ENCODE measurements around the gene GPX2.

Gene GPX2

GRCh38 chr14:64944041-64944440, 1.5 kb upstream of the GPX2 start:
- DNase-seq (ENCODE audit: extremely low read depth, low read depth): no peak
- H3K4me3 ChIP-seq (replicated peaks; ENCODE audit: low read depth, low read length): no peak overlapping the region
- TF ChIP-seq, protein P1, sequence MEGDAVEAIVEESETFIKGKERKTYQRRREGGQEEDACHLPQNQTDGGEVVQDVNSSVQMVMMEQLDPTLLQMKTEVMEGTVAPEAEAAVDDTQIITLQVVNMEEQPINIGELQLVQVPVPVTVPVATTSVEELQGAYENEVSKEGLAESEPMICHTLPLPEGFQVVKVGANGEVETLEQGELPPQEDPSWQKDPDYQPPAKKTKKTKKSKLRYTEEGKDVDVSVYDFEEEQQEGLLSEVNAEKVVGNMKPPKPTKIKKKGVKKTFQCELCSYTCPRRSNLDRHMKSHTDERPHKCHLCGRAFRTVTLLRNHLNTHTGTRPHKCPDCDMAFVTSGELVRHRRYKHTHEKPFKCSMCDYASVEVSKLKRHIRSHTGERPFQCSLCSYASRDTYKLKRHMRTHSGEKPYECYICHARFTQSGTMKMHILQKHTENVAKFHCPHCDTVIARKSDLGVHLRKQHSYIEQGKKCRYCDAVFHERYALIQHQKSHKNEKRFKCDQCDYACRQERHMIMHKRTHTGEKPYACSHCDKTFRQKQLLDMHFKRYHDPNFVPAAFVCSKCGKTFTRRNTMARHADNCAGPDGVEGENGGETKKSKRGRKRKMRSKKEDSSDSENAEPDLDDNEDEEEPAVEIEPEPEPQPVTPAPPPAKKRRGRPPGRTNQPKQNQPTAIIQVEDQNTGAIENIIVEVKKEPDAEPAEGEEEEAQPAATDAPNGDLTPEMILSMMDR (IDR thresholded peaks at IDR 0.05; ENCODE audit: low read depth, low read length, missing control alignments): no peak

- no peak for DNase-seq (ENCODE audit: extremely low read depth, low read depth)
- no peak overlapping the region for H3K4me3 ChIP-seq (replicated peaks; ENCODE audit: low read depth, low read length)
- TF ChIP-seq, protein P1 (IDR thresholded peaks at IDR 0.05; ENCODE audit: low read depth, low read length, missing control alignments): no peak
Measured at GRCh38 chr14:64943556-64943955, 1.0 kb upstream of the GPX2 start.

- no peak overlapping the region for H3K4me3 ChIP-seq (replicated peaks; ENCODE audit: low read depth, low read length)
- TF ChIP-seq, protein P1 (IDR thresholded peaks at IDR 0.05; ENCODE audit: low read depth, low read length, missing control alignments): no peak
- DNase-seq (ENCODE audit: extremely low read depth, low read depth): no peak
Measured at GRCh38 chr14:64940336-64940910, 2.1 kb downstream of the GPX2 start.

DNA sequence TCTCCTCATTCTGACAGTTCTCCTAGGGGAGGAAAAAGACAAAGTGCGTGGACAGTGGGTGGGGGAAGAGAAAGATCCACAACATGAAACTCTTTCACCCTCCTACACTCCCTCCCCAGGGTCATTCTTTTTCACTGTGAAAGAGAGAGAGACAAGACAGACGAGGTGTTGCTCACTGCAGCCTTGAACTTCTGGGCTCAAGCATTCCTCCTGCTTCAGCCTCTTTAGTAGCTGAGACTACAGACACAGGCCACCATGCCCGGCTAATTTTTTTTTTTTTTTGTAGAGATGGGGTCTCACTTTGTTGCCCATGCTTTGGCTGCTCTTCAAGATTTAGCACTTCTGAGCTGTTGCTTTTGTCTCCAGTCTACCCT, 2.7 kb downstream of the GPX2 start:
- TF ChIP-seq, protein P1 (IDR thresholded peaks at IDR 0.05; ENCODE audit: low read depth, low read length, missing control alignments): no peak
- DNase-seq (ENCODE audit: extremely low read depth, low read depth): no peak
- H3K4me3 ChIP-seq (replicated peaks; ENCODE audit: low read depth, low read length): no peak overlapping the region

GRCh38 chr14:64938972-64939816, 3.4 kb downstream of the GPX2 start:
- no peak overlapping the region for H3K4me3 ChIP-seq (replicated peaks; ENCODE audit: low read depth, low read length)
- TF ChIP-seq, protein P1 (IDR thresholded peaks at IDR 0.05; ENCODE audit: low read depth, low read length, missing control alignments): no peak
- DNase-seq (ENCODE audit: extremely low read depth, low read depth): no peak

DNA sequence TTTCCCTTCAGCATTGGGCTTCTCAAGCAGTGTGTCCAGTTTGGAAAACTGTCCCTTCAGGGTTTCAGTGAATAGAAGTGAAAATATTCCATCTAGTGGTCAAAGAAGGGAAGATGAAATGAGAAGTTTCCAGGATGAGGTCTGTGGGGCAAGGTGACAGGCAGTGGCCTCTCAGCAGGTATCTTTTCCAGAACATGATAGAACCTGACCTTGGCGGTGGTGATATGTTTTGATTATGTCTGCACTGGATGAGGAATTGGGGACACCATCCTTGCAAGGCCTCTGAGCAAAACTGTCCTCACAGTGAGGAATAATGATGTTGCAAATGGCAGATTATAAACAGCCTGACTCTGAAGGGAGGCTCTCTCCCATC, 4.7 kb downstream of the GPX2 start:
- no peak for DNase-seq (ENCODE audit: extremely low read depth, low read depth)
- no peak overlapping the region for H3K4me3 ChIP-seq (replicated peaks; ENCODE audit: low read depth, low read length)
- TF ChIP-seq, protein P1 (IDR thresholded peaks at IDR 0.05; ENCODE audit: low read depth, low read length, missing control alignments): peak; percentile 17
